HepG2 (cell line): ENCODE results near the gene MST1. TPM values are rescaled to one million over a fixed set of nuclear protein-coding genes. Genes with fewer than 3 reads are reported as not detected.

ENCODE experiments used
- ATAC-seq: fragments of 200-7000 bp; cut with Tn5 transposase; 3 replicates; pipeline ENCODE4 v1.9.1; 2020; ENCODE audit warnings: mild to moderate bottlenecking, moderate library complexity
- BruUV-seq: library from RNA; stranded (reverse); fragments of 400-500 nt; replicated peaks from 2 replicates; lab custom pipeline; 2021; lab: Mats Ljungman, UMichigan
- CTCF ChIA-PET: fragments of 300-600 bp; formaldehyde crosslinking; extraction: SDS; loops from one replicate; lab custom pipeline; 2021; ENCODE audit warnings: low total read pairs, inconsistent platforms, low intra/inter-chr PET ratio; lab: Yijun Ruan, JAX
- POLR2A ChIA-PET: fragments of 350-600 bp; sonication (Branson Sonifier 250); formaldehyde crosslinking; loops from one replicate; lab custom pipeline; 2020; ENCODE audit warnings: antibody characterized with exemption, inconsistent platforms; lab: Yijun Ruan, JAX
- DNase-seq: peaks from one replicate; pipeline ENCODE4 v3.0.0-alpha.2; 2015; ENCODE audit warnings: low spot score
- FAIRE-seq: peaks from 3 replicates; lab custom pipeline; 2011; peaks lifted over from hg19 to GRCh38; lab: Jason Lieb, UNC
- H2AFZ ChIP-seq: one replicate; pipeline ENCODE4 v1.6.1; 2011; ENCODE audit warnings: low read length, inconsistent platforms
- H3K27ac ChIP-seq: fragments of 300-600 bp; 3 replicates; pipeline ENCODE4 v1.8.0; 2011; ENCODE audit warnings: mixed run types, mild to moderate bottlenecking, mixed read lengths, low read length, inconsistent platforms; ENCODE audit not compliant: insufficient read depth; ENCODE audit errors: extremely low read length
- H3K27me3 ChIP-seq, 2 experiments: fragments of 200-600 bp in 1 of 2; 2 replicates in 1 of 2; 3 replicates in 1 of 2; pipeline versions ENCODE4 v1.6.0 to v1.8.0; 2011; ENCODE audit warnings: low read length in 2 of 2, mild to moderate bottlenecking in 2 of 2, moderate library complexity in 2 of 2, inconsistent platforms in 1 of 2; ENCODE audit not compliant: insufficient read depth in 2 of 2, control insufficient read depth in 1 of 2
- H3K36me3 ChIP-seq, 2 experiments: fragments of 200-600 bp in 1 of 2; replicated peaks in 1 of 2; 2 replicates in 1 of 2; 3 replicates in 1 of 2; pipeline versions ENCODE4 v1.5.1 to v1.8.0; 2011; ENCODE audit warnings: low read length in 2 of 2, inconsistent platforms in 1 of 2; ENCODE audit not compliant: insufficient read depth in 2 of 2, control insufficient read depth in 1 of 2
- H3K4me1 ChIP-seq: 2 replicates; pipeline ENCODE4 v1.5.1; 2012; ENCODE audit warnings: low read length, inconsistent platforms; ENCODE audit not compliant: insufficient read depth
- H3K4me2 ChIP-seq: 2 replicates; pipeline ENCODE4 v1.6.0; 2011; ENCODE audit warnings: low read depth, low read length, inconsistent platforms
- H3K4me3 ChIP-seq, 3 experiments: fragments of 200-600 bp in 1 of 3; sonication (generic), shearing (Covaris generic) in 1 of 3; replicated peaks in 1 of 3; 2 replicates each; pipeline ENCODE4 v1.5.1; 2011 to 2016; ENCODE audit warnings: low read length in 3 of 3, inconsistent platforms in 2 of 3, low read depth in 2 of 3, mild to moderate bottlenecking in 2 of 3, control low read depth in 1 of 3, mixed read lengths in 1 of 3; ENCODE audit not compliant: insufficient read depth in 1 of 3
- H3K79me2 ChIP-seq: one replicate; pipeline ENCODE4 v1.6.1; 2011; ENCODE audit warnings: low read length, inconsistent platforms; ENCODE audit not compliant: insufficient read depth
- H3K9ac ChIP-seq: 2 replicates; pipeline ENCODE4 v1.6.0; 2011; ENCODE audit warnings: mild to moderate bottlenecking, low read depth, low read length, inconsistent platforms; ENCODE audit not compliant: insufficient read depth
- H3K9me3 ChIP-seq: 2 replicates; pipeline ENCODE4 v1.5.1; 2012; ENCODE audit warnings: mild to moderate bottlenecking, low read length
- H4K20me1 ChIP-seq: 2 replicates; pipeline ENCODE4 v1.6.0; 2011; ENCODE audit warnings: inconsistent platforms, mild to moderate bottlenecking, low read length, moderate library complexity; ENCODE audit not compliant: insufficient read depth
- ARNTL ChIP-seq: sonication (generic); formaldehyde crosslinking; IDR thresholded peaks from 2 replicates; pipeline ENCODE4 v1.4.0; 2020; ENCODE audit warnings: mild to moderate bottlenecking, missing genetic modification reagents
- KLF9 ChIP-seq: IDR thresholded peaks from 2 replicates; pipeline ENCODE4 v1.6.1; 2016; ENCODE audit warnings: low read depth
- KMT2A ChIP-seq: sonication (generic); formaldehyde crosslinking; IDR thresholded peaks from 2 replicates; pipeline ENCODE4 v1.4.0; 2020; ENCODE audit warnings: missing genetic modification reagents
- PRMT3 ChIP-seq: sonication (generic); formaldehyde crosslinking; IDR thresholded peaks from 2 replicates; pipeline ENCODE4 v1.8.1; 2022; ENCODE audit warnings: low read depth, mild to moderate bottlenecking, moderate library complexity, missing genetic modification reagents, borderline replicate concordance
- ZNF333 ChIP-seq: sonication (generic); formaldehyde crosslinking; IDR thresholded peaks from 2 replicates; pipeline ENCODE4 v1.4.0; 2020; ENCODE audit warnings: mild to moderate bottlenecking, missing genetic modification reagents, borderline replicate concordance
- ZNF766 ChIP-seq: sonication (generic); formaldehyde crosslinking; IDR thresholded peaks from 2 replicates; pipeline ENCODE4 v1.5.0; 2020; ENCODE audit warnings: missing genetic modification reagents, borderline replicate concordance
- WGBS: methylation state at CpG from one replicate; pipeline ENCODE4 v1.1.6; 2017; ENCODE audit warnings: low lambda C conversion rate; 5-methylcytosine and 5-hydroxymethylcytosine counted together
- in situ Hi-C: cut with HindIII; loops from 2 replicates; pipeline ENCODE4 v1.10.0; 2017; ENCODE audit warnings: low pct_unique_long_range_greater_than_20kb; ENCODE audit not compliant: extremely low pct_ligation_motif_present
- intact Hi-C: fragments of 100-400 bp; cut with micrococcal nuclease; formaldehyde crosslinking; loops from one replicate; pipeline ENCODE4 v1.10.0; 2022; ENCODE audit not compliant: unreplicated experiment
- polyA plus RNA-seq, 8 experiments: library from polyadenylated mRNA; depleted of rRNA in 3 of 8; stranded (reverse) in 7 of 8; unstranded in 1 of 8; fragments of >200 nt; fragmentation: Illumina TruSeq in 4 of 8; extraction: Trizol in 4 of 8; gene quantifications; 2 replicates each; pipeline versions ENCODE4 v1.2.1 to v1.2.3, GENCODE V29; 2011 to 2016; ENCODE audit warnings: low read depth in 4 of 8, missing spikeins in 1 of 8, mixed read lengths in 1 of 8; ENCODE audit not compliant: insufficient read depth in 1 of 8
- total RNA-seq, 5 experiments: library from RNA; depleted of rRNA; stranded (reverse); fragments of >200 nt; fragmentation: Illumina TruSeq; extraction: Trizol; gene quantifications; 2 replicates each; pipeline ENCODE4 v1.2.3, GENCODE V29; 2016; ENCODE audit warnings: low read depth in 1 of 5
- TF ChIP-seq, protein P1 (sequence below), 2 experiments: fragments of 450-650 bp in 1 of 2; sonication (generic) in 1 of 2; formaldehyde crosslinking in 1 of 2; IDR thresholded peaks; 2 replicates each; pipeline versions ENCODE4 v1.6.1 to v1.8.0; 2016 to 2022; ENCODE audit warnings: antibody characterized with exemption in 1 of 2, mild to moderate bottlenecking in 1 of 2, missing genetic modification reagents in 1 of 2
- TF ChIP-seq, protein P2 (sequence below): sonication (generic); formaldehyde crosslinking; IDR thresholded peaks from 2 replicates; pipeline ENCODE4 v1.5.0; 2020; ENCODE audit warnings: missing genetic modification reagents, mild to moderate bottlenecking, borderline replicate concordance

MST1 gene
- total and polyA plus RNA-seq, 2 of the 13 experiments (the other 11 are each of a cell fraction or from before 2014, with no cell fraction given) = 189 to 452 TPM

DNA sequence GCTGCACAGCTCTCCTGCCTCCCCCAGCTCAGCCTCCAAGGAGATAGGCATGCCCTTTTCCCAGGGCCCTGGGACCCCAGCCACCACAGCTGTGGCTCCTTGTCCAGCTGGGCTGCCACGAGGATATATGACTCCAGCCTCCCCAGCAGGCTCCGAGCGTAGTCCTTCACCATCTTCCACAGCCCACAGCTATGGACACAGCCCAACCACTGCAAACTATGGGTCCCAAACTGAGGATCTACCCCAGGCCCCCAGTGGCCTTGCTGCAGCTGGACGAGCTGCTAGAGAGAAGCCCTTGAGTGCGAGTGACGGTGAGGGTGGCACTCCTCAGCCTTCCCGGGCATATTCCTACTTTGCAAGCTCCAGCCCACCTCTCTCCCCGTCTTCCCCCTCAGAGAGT, 35.7 kb downstream of the MST1 start (continued):
- TF ChIP-seq, protein P1, sequence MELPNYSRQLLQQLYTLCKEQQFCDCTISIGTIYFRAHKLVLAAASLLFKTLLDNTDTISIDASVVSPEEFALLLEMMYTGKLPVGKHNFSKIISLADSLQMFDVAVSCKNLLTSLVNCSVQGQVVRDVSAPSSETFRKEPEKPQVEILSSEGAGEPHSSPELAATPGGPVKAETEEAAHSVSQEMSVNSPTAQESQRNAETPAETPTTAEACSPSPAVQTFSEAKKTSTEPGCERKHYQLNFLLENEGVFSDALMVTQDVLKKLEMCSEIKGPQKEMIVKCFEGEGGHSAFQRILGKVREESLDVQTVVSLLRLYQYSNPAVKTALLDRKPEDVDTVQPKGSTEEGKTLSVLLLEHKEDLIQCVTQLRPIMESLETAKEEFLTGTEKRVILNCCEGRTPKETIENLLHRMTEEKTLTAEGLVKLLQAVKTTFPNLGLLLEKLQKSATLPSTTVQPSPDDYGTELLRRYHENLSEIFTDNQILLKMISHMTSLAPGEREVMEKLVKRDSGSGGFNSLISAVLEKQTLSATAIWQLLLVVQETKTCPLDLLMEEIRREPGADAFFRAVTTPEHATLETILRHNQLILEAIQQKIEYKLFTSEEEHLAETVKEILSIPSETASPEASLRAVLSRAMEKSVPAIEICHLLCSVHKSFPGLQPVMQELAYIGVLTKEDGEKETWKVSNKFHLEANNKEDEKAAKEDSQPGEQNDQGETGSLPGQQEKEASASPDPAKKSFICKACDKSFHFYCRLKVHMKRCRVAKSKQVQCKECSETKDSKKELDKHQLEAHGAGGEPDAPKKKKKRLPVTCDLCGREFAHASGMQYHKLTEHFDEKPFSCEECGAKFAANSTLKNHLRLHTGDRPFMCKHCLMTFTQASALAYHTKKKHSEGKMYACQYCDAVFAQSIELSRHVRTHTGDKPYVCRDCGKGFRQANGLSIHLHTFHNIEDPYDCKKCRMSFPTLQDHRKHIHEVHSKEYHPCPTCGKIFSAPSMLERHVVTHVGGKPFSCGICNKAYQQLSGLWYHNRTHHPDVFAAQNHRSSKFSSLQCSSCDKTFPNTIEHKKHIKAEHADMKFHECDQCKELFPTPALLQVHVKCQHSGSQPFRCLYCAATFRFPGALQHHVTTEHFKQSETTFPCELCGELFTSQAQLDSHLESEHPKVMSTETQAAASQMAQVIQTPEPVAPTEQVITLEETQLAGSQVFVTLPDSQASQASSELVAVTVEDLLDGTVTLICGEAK (IDR thresholded peaks at IDR 0.05) = no peak
- TF ChIP-seq, protein P1 (CRISPR knock-in tag; IDR thresholded peaks at IDR 0.05) = no peak
- TF ChIP-seq KMT2A = no peak
- TF ChIP-seq, all 625 proteins: peak for 0

DNA sequence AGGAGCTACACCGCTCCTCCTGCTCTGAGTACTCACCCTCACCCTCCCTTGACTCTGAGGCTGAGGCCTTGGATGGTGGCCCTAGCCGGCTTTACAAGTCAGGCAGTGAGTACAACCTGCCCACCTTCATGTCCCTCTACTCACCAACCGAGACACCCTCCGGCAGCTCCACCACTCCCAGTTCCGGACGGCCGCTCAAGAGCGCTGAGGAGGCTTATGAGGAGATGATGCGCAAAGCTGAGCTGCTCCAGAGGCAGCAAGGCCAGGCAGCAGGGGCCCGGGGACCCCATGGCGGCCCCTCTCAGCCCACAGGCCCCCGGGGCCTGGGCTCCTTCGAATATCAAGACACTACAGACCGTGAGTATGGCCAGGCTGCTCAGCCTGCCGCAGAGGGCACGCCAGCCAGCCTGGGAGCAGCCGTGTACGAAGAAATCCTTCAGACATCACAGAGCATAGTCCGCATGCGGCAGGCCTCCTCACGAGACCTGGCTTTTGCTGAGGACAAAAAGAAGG, 36.3 kb downstream of the MST1 start:
- POLR2A ChIA-PET = interaction anchor here (0.6 kb wide), 1 partner anchor 66 kb away, joined by 3 read pairs; no protein-coding TSS in a partner anchor
- peaks cover 25% of the 10 kb centered on the region for H3K4me1 ChIP-seq
- FAIRE-seq (no peak), ATAC-seq (no peak), DNase-seq (no peak)
- no peak overlapping the region for H3K27ac ChIP-seq
- H3K27me3 ChIP-seq = no peaks in the 10 kb centered on the region
- H3K9me3 ChIP-seq = no peaks in the 10 kb centered on the region
- CTCF ChIA-PET = no interaction called here
- H3K9ac ChIP-seq = no peak overlapping the region
- in situ Hi-C loops = no loop called here
- H2AFZ ChIP-seq = no peak overlapping the region
- H3K4me3 ChIP-seq = no peak overlapping the region
- H3K79me2 ChIP-seq = no peaks in the 10 kb centered on the region
- 93% methylated on average over 15 of the region's 21 CpGs for WGBS
- intact Hi-C loops = no loop called here
- BruUV-seq = no TSS peak
- no peaks in the 10 kb centered on the region for H3K36me3 ChIP-seq
- no peaks in the 10 kb centered on the region for H4K20me1 ChIP-seq
- no peak overlapping the region for H3K4me2 ChIP-seq
- no peak for TF ChIP-seq KLF9 (CRISPR knock-in tag)
- TF ChIP-seq PRMT3 (CRISPR knock-in tag) = no peak
- TF ChIP-seq ZNF333 = no peak
- TF ChIP-seq, protein P2, sequence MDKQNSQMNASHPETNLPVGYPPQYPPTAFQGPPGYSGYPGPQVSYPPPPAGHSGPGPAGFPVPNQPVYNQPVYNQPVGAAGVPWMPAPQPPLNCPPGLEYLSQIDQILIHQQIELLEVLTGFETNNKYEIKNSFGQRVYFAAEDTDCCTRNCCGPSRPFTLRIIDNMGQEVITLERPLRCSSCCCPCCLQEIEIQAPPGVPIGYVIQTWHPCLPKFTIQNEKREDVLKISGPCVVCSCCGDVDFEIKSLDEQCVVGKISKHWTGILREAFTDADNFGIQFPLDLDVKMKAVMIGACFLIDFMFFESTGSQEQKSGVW (CRISPR knock-in tag) = no peak
- no peak for TF ChIP-seq ARNTL
- no peak for TF ChIP-seq ZNF766 (CRISPR knock-in tag)
